Posterior cingulate gyrus (tissue), 11 donors: ENCODE measurements around the gene VAT1L.

Experiments used
- DNase-seq, 10 donors: peaks; one replicate each; pipeline versions ENCODE4 v3.0.0 to v3.0.0-alpha.2; 2020 to 2021; ENCODE audit warnings: mixed read lengths in 3 of 10
- intact Hi-C: fragments of 100-400 bp; cut with DNase I; formaldehyde crosslinking; loops from one replicate; pipeline ENCODE4 v1.15.1; 2023

VAT1L gene

DNA sequence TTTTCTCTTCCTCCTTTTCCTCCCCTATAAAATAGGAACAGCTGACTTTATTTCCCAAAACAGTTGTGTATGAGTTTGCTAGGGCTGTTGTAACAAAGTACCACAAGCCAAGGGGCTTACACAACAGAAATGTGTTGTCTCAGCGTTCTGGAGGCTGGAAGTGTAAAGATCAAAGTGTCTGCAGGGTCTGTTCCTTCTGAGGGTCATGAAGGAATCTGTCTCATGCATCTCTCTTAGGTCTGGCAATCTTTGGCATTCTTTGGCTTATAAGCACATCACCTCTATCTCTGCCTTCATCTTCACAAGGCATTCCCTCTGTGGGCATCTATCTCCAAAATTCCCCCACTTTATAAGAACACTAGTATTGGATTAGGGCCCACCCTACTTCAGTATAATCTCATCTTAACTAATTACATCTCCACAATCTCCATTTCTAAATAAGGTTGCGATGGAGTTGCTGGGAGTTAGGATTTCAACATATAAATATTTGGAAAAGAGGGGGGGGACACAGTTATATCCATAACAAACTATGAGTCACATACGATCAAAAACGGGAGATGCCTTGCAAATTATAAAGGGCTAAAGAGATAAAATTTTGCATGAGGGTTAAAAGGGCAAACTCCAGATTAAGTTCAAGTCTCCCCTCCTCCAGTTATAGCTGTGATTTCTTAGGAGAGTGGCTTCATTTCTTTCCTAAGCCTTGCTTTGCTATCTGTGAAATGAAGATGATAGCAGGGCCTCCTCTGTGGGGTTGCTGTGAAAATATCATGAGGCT is 109.7 kb downstream of the VAT1L start:
- no peak for DNase-seq
- intact Hi-C loops, result no loop called here

DNA sequence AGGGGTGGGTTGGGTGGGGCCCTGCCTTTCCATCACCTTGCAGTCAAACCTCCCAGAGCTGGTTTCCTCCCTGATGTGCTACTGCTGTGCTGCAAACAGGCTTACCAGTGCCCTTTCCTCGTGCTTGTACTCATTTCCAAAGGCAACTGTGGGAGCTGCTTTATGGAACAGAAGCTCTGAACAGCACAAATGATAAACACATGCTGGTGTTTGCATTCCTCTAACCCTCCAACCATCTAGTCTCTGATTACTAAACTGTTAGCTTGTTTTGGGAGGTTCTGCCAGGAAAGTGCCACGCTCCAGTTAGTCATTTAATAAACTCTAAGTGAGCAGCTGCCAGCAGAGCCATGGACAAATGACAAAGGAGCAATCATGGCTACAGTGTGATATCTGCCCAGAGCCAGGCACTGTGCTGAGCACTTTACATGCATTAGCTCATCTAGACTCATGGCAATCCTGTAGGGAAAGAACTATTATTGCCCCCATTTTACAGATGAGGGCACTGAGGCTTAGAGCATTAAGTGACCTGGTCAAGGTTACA is 110.4 kb downstream of the VAT1L start:
- no peak for DNase-seq
- intact Hi-C loops, result no loop called here

DNA sequence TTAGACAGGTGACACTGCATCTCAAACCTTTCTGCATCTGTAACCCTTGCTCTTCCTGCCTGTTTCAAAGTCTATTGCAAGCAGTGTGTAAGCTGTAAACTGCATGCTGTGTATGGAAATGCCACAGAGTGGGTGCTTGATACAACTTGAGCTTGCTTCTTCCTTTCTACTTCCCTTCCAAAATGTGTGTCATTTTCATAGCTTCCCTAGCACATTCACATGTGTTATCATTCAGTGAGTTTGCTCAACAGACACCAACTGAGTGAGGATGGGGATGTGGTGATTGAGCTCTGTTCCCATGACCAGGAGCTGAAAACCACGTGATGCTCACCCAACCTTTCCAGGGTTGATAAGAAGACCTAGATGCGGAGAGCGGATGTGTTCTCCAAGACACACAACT is 111.1 kb downstream of the VAT1L start:
- DNase-seq, result no peak
- intact Hi-C loops, result no loop called here

DNA sequence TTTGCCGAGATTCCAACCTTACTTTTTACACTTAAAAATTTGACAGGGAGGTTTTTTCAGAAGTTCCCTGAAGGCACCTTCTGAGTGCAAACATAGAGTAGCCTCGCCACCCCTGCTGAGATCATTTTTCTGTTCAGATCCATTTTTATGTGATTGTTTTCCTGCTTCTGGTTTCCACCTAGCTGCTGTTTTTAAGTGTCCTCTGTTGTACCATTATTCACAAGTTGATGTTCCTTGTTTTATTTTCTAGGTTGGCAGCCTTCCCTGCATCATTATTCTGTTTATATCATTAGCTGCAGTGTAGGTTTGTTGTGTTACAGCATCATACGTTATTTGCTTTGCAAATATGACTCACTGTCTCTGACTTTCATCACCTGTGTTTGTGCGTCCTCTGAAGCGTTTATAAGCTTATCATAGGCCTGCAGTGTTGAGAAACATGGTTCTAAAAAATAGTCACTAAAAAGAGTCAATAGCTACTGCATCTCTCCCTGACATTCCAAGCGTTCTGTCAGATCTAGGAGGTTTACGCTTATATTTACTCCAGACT is 117.1 kb downstream of the VAT1L start:
- DNase-seq, result no peak

DNA sequence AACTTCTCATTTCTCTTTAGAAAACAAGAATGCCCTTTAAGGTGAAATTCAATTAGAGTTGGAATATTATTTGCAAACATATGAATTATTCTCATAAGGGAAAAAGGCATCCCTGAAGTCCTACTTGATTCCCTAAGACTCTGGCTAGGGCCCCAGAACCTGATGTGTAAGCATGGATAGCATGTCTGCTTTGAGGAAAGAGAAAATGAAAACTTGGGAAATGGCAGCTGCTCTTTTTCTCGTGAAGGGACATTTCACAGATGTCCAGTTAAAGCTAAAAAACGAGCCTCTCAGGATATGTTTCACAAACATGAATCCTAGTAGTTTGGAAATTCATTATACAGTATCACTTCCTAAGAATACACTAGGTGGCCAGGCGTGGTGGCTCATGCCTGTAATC is 121.7 kb downstream of the VAT1L start:
- no peak for DNase-seq
- intact Hi-C loops, result no loop called here

More for the DNA sequence above, 117.1 kb downstream of the VAT1L start:
- intact Hi-C loops, result no loop called here

DNA sequence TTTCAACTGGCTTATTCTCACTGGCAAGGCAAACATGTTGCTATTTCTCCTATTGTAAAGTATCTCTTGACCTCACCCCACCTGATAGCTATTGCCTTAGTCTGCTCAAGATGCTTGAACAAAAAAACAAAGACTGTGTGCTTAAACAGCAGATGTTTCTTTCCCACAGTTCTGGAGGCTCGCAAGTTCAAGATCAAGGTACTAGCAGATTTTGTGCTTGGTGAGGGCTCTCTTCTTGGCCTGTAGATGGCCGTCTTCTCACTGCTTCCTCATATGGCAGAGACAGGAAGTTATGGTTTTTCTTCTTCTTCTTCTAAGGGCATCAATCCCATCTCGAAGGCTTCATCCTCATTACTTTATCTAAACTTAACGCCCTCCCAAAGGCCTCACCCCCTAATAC is 124.3 kb downstream of the VAT1L start:
- no peak for DNase-seq
- intact Hi-C loops, result no loop called here

DNA sequence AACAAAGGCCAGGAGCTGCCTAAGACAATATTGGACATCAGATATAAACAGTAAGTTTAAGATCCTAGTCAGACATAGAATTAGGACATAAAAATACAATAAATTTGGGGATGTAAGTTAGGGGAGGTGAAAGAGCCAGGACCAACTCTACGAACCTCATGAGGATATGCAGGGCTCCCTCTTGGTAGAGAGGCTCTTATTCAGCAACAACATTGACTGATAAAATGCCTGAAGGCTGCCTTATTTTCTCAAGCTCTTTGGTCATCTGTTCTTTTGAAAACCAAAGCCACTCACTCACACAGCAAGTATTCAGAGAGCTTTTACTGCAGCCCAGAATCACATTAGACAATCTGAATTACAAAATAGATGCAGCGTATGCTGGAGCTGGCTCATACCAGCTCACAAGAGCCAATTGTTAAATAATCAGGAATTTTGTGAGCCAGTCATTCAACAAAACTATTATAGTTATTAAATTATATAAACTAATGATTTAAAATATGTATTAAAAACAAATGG is 125.4 kb downstream of the VAT1L start:
- no peak for DNase-seq
- intact Hi-C loops, result no loop called here

DNA sequence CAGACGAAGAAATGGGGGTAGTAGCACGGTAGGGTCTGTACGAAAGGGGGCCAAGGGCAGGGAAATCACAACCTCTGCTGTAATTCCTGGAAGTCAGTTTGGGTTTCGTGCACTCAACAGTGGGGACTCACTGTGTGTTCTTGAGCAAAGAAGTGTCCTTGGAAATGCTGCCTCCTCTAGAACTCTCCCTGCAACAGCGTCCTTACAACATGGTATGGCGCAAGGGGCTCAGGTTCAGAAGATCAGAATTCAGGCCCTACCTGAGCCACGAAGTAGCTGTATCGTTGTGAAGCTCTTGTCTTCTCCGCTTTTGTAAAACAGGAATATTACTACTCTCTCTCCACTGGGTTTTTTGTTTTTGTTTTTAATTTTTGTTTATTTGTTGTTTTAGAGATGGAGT is 127.7 kb downstream of the VAT1L start:
- no peak for DNase-seq
- intact Hi-C loops, result no loop called here

DNA sequence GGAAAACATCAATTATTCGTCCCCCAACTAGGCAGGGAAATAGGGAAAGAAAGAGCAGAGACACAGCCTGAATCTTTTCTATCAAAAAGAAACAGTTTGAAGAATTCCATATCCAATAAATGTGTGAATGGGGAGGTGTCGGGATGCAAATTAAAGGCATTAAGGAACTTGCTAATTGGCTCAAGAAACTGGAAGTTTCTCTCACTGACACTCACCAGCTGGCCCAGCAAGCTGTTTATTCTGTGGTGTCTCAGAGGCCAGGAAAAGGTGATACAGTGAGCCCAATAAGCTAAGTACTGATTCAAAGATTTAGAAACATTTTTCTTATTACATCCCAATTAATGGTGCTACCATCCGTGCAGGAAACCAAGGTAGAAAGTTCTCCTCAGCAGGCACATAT is 129.6 kb downstream of the VAT1L start:
- intact Hi-C loops, result no loop called here
- DNase-seq, result no peak

DNA sequence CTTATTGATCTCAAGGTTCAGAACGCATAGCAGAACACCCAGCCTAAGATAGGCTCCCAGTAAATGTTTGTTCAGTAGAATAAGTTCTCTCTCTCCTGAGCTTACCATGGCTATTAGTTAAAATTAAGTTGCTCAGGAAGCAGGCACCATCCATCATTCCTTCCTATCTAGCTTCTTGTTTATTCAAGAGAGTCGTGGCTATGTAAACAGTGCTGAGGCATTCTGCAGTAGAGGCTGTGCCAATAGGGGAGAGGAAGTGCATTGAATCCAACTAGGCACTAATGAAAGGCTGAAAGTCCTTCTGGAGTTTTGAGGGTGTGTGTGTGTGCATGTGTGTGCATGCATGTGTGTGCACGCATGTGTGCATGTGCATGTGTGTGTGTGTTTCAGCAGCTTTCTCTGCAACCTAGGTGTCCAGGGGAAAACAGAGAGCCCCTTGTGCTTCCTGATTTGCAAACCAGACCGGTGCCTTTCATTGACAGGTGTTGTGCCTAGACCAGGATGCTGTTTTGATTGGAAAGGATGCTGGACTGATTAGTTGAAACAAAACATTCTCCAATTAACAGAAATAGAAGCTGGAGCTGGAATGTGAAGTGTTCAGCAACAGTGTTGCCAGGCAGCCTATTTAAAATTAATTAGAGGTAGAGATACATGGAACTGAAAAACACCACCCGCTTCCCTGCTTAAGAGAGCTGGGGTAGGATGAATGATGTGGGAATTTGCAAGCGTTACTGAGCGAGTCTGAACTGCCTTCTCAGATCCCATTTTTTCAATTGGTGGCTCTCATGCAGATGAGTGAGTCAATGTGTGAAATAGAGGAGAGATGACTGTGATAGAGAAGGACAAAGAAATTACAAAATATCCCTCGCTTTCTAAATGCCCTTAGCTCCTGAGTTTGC is 130.7 kb downstream of the VAT1L start:
- DNase-seq, result no peak
- intact Hi-C loops, result no loop called here

DNA sequence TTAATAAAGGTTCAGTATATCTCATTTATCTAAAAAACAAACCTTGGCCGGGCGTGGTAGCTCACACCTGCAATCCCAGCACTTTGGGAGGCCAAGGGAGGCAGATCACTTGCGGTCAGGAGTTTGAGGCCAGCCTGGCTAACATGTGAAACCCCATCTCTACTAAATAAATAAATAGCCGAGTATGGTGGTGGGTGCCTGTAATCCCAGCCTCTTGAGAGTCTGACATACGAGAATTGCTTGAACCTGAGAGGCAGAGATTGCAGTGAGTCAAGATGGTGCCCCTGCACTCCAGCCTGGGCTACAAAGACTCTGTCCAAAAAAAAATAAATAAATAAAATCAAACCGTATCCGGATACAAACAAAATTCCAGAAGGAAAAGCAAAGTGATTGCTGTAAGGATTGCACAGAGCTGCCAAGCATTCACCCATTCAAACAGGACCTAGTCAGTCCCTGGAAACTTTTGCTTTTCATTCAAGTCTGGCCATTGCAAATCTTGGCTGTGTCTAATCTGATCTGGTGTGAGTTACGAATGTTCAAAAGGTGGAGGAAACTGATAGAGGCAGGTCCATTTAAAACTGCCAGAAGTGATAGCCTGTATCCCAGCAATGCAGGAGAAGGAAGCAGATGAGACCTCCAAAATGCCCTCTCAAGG is 131.5 kb downstream of the VAT1L start:
- no peak for DNase-seq
- intact Hi-C loops, result no loop called here

DNA sequence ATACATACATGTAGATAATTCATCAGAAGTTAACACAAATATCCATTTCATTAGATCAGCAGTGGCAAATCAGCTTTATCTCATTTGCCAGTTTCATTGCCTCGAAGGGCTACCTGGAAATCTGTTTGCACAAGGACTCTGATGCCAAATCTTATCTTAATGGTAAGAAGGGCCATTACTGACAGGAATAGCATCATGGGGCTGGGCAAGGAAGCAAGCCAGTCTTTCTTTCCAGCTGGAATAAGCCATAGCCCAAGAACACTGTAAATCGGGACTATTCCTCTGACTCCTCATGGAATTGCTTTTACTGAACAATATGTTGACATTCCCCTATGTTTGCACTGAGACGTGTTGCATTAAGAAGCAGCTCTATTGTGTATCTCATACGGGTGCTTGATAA is 132.6 kb downstream of the VAT1L start:
- DNase-seq, result no peak
- intact Hi-C loops, result no loop called here

DNA sequence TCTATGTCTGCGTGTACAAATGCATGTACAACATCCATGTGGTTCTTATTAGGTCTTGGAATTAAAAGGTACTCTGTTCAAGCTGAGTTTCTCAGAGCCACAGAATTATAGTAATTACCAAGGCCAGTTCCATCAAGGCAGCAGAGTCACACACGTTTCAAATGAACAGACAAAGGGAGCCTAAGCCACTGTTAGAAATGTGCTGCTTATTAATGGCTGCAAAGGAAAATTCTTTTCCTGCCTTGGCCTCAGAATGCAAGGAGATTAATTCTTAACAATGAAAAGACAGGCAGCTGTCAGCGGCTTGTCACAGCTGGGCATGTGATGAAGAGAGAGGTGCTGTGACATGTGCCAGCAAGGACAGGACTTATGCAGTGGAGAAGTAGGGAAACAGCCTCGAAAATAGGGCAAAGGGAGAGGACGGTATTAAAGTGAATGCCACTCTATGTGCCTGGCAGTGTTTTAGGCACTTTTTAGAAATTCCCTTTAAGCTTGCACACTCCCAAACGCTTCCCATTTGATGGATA is 133.9 kb downstream of the VAT1L start:
- intact Hi-C loops, result no loop called here
- no peak for DNase-seq

DNA sequence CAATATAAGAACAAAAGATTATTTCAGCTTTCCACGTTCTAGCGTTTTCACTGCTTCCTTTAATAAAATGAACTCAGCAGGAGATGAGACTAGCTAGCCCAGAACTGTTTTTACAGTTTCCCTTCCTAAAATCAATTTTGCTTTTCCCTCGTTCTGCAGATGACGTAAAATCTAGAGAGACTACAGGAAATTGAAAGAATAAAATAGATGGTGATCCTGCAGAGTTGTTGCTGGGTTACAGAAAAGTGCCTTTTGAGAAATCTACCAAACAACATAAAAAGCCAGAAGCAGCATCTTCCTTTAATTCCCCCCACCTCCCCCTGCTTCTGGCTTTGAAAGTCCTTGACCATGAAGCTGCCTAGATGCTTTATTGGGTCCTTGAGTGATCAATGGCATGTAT is 137.2 kb downstream of the VAT1L start:
- intact Hi-C loops, result no loop called here
- DNase-seq, result no peak

DNA sequence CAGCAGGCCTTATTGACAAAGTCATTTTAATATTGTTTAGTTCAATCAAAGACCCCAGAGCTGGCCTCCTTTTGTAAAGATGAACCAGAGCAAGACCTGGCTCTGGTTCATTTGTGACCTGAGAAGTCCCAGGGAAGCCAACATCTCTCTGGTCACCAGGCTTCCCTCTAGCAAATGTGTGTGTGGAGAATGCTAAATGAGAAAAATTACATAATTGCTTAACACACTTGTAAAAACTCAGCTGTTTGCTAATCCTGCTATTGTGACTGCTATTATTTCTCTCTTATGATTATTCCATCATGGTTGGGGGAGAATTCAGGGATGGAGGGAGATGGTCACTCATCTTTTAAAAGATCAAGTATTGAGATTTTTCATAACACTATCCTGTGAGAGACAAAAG is 139.7 kb downstream of the VAT1L start:
- no peak for DNase-seq
- intact Hi-C loops, result no loop called here

DNA sequence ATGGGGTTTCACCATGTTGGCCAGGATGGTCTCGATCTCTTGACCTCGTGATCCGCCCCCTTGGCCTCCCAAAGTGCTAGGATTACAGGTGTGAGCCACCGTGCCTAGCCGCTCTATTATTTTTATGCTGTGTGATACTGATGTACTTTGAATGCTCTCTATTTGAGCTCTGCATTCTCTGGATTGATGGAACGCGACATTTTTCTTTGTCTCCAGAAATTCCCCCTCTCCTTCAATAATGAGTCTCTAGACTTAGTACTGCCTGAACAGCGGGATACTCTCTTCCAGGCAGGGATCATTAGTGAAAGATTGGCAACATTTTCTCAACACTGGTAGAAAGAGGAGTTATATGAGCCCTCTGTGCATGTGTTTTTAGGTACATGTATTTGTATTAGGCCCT is 140.6 kb downstream of the VAT1L start:
- DNase-seq, result no peak
- intact Hi-C loops, result no loop called here

DNA sequence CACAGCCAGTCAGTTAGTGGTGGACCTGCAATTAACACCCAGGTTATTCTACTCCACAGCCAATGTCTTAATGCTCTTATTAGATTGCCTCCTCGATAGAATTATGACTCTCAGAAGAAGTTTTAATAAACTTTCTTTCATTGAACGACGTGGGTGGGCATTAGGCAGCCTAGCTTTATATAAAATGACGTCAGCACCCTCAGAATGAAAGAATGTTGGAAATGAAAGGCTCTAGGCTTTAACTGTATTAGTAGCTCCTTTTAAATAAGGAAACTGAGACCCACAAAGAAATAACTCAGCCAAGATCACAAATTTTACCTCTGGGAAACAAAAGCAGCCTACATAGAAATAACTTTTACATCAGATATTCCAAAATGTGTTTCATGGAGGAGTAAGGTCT is 142.7 kb downstream of the VAT1L start:
- no peak for DNase-seq
- intact Hi-C loops, result no loop called here

DNA sequence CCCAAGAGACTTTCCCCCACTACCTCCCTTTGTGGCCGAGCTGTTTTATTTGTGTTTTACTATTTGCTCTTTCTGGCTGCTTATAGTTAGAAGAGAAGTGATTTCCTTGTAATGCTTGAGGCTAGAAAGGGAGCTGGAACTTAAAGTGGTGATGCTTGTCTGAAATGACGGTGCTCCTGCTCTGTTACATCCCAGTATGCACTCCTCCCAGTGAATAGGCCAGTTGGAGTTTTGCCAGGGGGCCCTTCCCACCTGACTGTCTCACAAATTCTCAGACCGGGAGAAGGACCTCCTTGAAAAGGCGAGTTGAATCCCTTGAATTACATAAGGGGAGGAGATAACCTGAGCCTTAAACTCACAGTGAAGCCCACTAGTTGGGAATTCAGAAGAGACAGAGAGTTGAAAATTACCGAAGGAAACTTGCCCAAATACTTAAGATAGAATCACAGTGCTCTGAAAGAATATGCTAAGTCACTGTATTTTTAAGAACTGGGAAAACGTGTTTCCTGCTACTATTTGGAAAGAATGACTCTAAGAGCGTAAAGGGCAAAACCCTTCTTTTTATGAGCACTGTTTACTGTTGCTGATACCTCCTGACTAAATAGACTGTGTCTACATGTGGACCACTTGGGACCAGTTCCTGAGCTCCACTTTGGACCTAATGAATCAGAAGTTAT is 149.2 kb downstream of the VAT1L start:
- intact Hi-C loops, result no loop called here
- DNase-seq, result no peak

DNA sequence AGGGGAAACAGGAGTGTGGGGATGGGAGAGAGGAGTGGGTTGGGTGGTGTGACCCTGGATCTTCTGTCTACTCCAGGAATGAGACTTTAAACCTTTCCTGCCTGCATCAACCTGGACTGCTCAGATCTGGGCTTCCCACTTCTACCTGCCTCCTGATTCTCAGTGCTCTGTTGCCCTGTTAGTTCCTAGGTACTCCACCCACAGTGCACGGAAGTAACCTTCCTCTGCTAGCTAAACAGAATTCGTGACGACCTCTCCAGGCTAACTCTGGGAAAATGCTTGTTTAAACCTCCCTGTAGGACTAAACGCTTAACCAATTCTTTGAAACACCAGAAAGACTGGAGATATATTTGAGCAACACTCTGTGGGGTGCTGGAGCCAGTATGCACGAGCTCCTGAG is 150.5 kb downstream of the VAT1L start:
- no peak for DNase-seq
- intact Hi-C loops, result no loop called here

DNA sequence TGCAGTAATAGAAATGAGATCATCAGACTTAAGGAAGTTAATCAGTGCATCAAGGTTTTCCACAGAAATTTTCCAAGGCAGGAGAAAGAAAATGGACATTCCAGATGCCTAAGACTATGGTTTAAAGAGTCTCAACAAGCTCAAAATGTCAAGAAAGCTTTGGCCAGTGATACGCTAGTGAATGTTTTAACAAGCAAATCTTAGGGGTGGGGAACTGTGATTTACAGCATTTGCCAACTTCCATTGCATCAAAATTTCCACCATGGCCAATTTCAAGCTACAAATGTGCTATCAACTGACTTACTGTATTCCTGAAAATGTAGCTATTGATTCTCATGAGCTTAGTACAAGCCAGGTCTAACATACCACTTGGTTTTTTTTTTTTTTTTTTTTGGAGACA is 151.6 kb downstream of the VAT1L start:
- intact Hi-C loops, result no loop called here
- no peak for DNase-seq
